ENCODE results near the gene PRPSAP1.
A peak's percentile ranks its signal among the peaks of the same experiment; 100 is the strongest.

Gene PRPSAP1, protein sequence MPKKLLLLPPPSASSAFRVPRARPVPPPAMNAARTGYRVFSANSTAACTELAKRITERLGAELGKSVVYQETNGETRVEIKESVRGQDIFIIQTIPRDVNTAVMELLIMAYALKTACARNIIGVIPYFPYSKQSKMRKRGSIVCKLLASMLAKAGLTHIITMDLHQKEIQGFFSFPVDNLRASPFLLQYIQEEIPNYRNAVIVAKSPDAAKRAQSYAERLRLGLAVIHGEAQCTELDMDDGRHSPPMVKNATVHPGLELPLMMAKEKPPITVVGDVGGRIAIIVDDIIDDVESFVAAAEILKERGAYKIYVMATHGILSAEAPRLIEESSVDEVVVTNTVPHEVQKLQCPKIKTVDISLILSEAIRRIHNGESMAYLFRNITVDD

GRCh38 chr17:76353599-76354316 lies at the start of gene PRPSAP1:
TSS of gene PRPSAP1 (minus strand) at chr17:76353916. CDS start at chr17:76353703, 213 bp downstream.
- peak; percentile 58 to 76 for DNase-seq (ENCODE audit: low read depth in 2 of 2)

GRCh38 chr17:76402711-76403110 lies 49.0 kb upstream of the PRPSAP1 start:
- no peak for DNase-seq (ENCODE audit: low read depth in 2 of 2)

DNA sequence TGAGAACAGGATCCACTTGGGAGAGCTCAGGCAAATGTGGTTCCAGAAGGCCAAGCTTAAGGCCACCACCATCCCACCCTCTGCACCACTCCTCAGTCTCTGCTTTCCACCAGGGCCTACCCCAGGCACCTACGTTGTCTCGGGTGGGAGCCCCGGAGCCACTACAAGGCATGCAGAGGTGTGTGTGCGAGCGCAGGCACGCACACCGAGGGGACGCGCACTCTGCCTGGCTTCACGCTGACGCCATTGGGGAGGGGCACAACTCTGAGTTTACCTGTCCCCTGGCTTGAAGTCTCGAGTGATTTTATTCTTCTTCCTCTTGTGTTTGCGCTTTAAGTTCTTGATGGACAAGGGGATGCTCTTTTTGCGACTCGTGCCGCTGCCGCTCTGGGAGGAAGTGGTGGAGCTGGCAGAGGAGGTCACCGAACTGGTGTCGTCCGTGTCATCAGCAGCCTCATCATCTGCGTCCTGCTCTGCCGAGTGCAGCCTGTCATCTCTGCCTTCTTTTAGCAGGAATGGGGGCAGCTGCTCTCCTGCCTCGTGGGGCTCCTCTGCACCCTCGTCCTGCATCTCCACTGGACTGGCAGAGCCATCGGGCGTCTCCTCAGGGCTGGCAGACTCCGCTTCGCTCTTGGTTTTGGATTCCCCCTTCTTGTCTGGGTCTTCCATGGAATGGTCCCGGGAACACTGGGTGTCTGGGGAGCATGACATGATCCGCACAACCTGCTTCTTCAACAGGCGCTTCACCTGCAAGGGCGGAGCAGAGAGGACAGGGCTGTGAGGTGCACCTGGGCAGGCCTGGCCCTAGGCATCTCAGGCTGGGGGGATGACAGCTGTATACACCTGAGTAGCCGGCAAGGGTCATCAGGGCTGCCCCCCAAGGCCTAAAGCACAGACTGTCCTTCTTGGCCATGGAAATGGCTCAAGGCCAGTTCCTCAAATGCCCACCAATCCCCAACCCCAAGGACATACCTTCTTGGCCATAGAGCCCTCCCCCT lies 45.8 kb upstream of the PRPSAP1 start:
- DNase-seq (ENCODE audit: low read depth in 2 of 2), result no peak

DNA sequence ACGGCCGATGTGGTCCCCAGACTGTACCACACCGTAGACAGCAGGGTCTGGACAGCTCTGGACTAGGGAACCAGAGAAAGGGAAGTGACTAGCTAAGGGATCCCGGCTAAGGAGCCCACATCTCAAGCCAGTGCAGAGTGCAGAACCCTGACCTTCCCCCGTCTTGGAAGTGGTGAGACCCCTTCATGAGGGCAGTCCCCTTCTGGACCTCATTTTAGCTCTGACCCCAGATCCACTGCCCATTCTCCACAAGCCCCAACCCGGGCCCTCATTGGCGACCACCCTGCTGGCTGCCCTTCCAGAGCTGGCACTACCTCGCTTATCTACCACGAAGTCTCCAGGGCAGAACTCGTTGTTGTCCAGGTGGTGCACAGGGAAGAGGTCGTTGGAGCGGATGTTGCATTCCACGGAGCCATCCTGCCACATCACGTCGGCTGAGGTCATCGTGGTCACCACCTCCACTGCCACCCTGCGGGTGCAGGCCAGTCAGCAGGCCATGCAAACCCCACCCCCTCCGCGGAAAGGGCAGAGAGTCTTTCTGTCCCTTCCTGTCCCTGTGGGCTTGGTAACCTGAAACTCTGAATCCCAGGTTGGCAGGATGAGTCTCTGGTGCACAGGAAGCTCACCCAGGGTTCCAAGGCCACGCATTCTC lies 44.9 kb upstream of the PRPSAP1 start:
- no peak for DNase-seq (ENCODE audit: low read depth in 2 of 2)

- peak; percentile 68 to 77 for DNase-seq (ENCODE audit: low read depth in 2 of 2)
These were observed 44.2 kb upstream of the PRPSAP1 start for GRCh38 chr17:76397687-76398522.

DNA sequence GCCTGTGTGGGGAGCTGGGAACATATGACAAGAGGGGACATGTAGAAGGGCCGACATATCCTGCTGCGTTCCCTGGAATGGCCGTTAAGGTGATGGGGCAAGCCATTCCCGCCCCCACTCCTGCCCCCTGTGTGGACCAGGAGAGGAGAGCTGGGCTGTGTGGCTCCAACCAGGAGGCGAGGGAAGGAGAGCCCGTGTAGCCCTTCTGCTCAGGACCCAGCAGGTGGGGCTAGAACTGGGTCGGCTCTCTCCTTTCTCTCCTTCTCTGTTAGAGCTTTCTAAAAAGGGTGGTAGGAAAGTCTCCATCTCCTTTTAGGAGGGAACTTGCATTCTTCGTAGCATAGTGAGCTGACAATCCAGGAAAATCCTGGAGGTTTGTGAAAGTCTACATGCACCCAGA lies 43.5 kb upstream of the PRPSAP1 start:
- no peak for DNase-seq (ENCODE audit: low read depth in 2 of 2)

DNA sequence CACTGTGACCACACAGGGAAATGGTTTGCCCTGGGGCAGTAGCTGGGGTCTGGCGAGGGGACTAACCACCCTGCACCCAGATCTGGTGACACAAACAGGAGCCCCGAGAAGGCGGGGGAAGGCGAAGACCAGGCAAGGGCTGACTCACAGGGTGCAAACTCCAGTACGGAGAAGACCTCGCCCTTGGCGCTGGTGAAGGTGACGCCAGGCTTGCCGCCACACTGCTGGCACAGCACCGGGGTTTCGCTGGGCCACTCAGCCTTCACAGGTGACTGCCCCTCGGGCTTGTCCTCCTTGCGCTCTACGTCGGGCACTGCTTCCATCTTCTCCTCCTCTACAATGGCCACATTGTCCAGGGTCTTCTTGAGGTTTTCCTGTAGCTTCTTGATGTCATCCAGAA lies 42.3 kb upstream of the PRPSAP1 start:
- no peak for DNase-seq (ENCODE audit: low read depth in 2 of 2)

- no peak for DNase-seq (ENCODE audit: low read depth in 2 of 2)
These were observed 40.5 kb upstream of the PRPSAP1 start for GRCh38 chr17:76394166-76394565.

- no peak for DNase-seq (ENCODE audit: low read depth in 2 of 2)
These were observed 37.5 kb upstream of the PRPSAP1 start for GRCh38 chr17:76391200-76391715.

DNA sequence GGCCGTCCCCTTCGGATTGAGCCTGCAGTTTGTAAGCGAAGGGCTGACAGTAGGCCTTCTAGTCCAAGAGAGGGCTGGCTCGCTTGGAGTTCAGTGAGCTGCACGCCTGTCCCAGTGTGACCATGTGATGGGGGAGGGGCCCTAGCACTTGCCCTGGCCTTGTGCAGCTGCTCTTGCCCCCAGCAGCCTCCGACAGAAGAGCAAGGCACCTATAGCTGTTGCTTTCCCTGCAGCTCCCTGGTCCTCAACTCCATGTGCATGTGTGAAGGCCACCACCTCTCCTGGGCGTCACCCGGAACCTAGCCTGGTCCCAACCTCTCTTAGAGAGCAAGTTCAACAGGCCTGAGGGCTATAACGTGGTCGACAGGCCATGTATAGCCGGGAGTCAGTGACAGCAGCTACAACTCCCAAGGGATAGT lies 36.3 kb upstream of the PRPSAP1 start:
- no peak for DNase-seq (ENCODE audit: low read depth in 2 of 2)

GRCh38 chr17:76388966-76389888 lies 35.5 kb upstream of the PRPSAP1 start:
- no peak for DNase-seq (ENCODE audit: low read depth in 2 of 2)

GRCh38 chr17:76386966-76387765 lies 33.5 kb upstream of the PRPSAP1 start:
- DNase-seq (ENCODE audit: low read depth in 2 of 2), result no peak

DNA sequence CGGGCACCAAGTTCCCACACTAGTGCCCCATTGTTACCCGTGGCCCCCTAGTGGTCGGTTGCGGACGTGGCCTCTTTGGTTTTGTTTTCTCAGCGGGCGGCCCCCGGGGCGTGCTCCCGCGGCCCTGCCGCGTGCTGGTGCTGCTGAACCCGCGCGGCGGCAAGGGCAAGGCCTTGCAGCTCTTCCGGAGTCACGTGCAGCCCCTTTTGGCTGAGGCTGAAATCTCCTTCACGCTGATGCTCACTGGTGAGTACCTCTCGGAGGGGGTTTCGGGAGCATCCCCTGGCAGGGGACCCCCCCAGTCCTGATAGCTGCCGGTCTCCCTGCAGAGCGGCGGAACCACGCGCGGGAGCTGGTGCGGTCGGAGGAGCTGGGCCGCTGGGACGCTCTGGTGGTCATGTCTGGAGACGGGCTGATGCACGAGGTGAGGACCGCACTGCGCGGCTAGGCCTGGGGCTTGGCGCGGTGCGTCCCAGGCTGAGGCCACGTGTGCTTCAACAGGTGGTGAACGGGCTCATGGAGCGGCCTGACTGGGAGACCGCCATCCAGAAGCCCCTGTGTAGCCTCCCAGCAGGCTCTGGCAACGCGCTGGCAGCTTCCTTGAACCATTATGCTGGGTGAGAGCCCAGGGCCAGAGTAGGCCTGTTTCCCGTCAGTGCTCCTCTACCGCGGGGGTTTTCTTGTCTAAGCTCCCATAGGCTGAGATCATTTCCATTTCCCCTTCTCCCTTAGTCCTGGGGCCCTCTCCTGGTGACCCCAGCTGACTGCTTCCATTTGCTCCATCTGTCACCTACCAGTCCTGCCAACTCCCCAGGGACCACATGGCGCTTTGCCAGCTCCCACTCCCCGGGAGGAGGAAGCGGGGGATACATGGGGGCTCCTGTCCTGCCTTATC lies 32.4 kb upstream of the PRPSAP1 start:
- peak; percentile 69 to 73 for DNase-seq (ENCODE audit: low read depth in 2 of 2)

- peak in 1 of 2 donors; percentile 50 for DNase-seq (ENCODE audit: low read depth in 2 of 2)
These were observed 31.5 kb upstream of the PRPSAP1 start for GRCh38 chr17:76384987-76385891.

DNA sequence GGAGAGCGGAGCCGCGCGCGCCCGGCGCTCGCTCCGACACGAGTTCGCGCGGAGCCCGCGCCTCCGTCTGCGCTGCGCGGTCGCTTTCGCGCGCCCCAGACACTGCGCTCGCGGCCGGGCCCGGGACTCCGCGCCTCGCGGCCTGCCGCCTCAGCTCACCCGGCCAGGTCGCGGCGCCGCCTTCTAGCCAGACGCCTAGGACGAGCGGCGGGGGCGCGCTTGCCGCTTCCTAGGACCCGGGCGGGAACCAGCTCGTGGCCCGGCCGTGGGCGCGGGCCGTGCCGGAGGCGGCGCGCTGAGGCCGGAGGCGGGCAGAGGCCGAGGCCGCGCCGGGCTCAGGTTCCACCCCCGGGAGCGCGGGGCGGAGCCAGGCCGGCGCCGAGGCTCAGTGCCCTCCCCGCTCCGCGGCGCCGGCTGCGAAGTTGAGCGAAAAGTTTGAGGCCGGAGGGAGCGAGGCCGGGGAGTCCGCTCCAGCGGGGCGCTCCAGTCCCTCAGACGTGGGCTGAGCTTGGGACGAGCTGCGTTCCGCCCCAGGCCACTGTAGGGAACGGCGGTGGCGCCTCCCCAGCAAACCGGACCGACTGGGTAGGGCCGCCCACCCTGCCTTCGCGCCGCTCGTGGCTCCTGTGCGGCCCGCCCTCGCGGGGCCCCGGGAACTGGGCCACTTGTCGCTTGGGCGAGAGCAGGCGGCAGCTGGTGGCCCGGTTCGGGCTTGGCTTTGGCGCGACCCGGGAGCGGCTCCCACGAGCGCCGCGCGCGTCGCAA lies 30.7 kb upstream of the PRPSAP1 start, which contains the start of gene SPHK1:
Gene SPHK1, plus strand, starts transcription at position 388 of the 765 bp plus-strand sequence. CDS start 1,036 bp downstream, outside the sequence.
- peak; percentile 16 to 68 for DNase-seq (ENCODE audit: low read depth in 2 of 2)
